Measurements from ENCODE around the gene SEMA3F. TPM values are rescaled to one million over a fixed set of nuclear protein-coding genes. Genes with fewer than 3 reads are reported as not detected.

The SEMA3F gene
- total and polyA plus RNA-seq, 8 donors: 1.4 to 8.8 (median 4.9) TPM

DNA sequence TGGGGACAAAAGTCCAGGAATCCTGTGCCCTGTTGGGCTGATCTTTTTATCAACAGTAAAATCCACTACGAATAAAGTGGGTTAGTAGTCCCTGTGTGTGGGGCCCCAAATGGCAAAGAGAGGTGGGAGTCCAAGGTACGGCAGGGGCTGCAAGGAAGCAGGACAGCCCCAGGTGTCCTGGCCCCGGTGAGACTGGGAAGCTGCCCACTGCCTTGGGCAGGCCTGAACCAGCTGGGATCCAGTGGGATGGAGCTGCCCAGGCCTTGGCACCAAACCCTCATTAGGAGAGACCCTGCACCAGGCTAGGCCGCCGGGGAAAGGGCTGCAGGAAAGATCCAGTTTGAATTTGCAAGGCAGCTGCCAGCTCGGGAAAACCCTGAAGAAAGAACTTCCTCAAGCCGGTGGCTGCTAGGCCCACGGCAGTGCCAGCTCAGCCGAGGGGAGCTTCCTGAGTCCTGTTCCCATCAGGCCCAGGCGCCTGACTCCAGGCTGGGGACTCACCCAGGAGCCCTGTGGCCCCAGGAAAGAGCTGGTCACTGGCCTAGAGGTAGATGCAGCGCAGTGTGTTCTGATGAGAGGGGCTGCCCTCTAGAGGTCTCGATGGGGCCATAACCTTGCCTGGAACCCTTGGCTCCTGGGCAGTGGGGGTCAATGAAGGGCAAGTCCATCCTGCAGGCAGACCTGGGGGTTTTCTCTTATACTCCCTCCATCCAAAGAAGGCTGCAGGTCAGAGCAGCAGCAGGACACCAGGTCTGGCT is 66.5 kb downstream of the SEMA3F start:
- intact Hi-C loops (cut with DNase I): no loop called here
- FAIRE-seq (no peak), DNase-seq (peak in 1 of 6 donors; percentile 67), ATAC-seq (peak; percentile 6 to 69 (median 43))
- Histone ChIP-seq H3K27ac (peak overlapping the region in 2 of 4 donors; percentile 19 to 28), H3K4me3 (no peak overlapping the region), H3K27me3 (no peaks in the 10 kb centered on the region), H3K9me3 (no peaks in the 10 kb centered on the region), H3K36me3 (peaks cover 0 to 18% (median 0%) of the 10 kb centered on the region in 3 donors), H3K4me1 (peaks cover 0 to 3% (median 0%) of the 10 kb centered on the region in 3 donors)
- TF ChIP-seq, protein P1, sequence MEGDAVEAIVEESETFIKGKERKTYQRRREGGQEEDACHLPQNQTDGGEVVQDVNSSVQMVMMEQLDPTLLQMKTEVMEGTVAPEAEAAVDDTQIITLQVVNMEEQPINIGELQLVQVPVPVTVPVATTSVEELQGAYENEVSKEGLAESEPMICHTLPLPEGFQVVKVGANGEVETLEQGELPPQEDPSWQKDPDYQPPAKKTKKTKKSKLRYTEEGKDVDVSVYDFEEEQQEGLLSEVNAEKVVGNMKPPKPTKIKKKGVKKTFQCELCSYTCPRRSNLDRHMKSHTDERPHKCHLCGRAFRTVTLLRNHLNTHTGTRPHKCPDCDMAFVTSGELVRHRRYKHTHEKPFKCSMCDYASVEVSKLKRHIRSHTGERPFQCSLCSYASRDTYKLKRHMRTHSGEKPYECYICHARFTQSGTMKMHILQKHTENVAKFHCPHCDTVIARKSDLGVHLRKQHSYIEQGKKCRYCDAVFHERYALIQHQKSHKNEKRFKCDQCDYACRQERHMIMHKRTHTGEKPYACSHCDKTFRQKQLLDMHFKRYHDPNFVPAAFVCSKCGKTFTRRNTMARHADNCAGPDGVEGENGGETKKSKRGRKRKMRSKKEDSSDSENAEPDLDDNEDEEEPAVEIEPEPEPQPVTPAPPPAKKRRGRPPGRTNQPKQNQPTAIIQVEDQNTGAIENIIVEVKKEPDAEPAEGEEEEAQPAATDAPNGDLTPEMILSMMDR (IDR thresholded peaks at IDR 0.05): peak in 1 of 4 donors; percentile 8
- WGBS, 2 donors: 39 to 40% methylated on average over 12 of the region's 12 CpGs

DNA sequence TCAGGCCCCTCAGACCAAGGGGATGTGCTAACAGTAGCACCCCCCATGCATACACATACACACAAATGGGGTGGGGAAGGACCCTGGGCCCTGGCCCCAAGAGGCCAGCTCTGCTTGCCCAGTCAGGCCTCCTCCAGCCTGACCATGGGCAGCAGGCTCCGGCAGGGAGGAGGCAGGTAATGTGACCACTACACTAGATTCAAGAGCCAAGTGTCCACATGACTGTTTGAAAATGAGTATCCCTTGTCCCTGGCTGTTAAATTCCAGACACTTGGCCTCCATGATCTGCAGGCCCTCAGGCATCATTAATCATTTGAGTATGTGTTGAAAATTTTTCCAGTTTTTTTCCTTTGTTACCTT is 67.0 kb downstream of the SEMA3F start:
- FAIRE-seq (no peak), ATAC-seq (no peak), DNase-seq (peak in 1 of 6 donors; percentile 43)
- Histone ChIP-seq H3K4me3 (no peak overlapping the region), H3K27me3 (no peaks in the 10 kb centered on the region), H3K4me1 (peaks cover 0 to 7% (median 0%) of the 10 kb centered on the region in 3 donors), H3K27ac (peak overlapping the region in 2 of 4 donors; percentile 19 to 28), H3K9me3 (no peaks in the 10 kb centered on the region), H3K36me3 (peaks cover 0 to 16% (median 0%) of the 10 kb centered on the region in 3 donors)
- TF ChIP-seq, protein P1 (IDR thresholded peaks at IDR 0.05): peak in 1 of 4 donors; percentile 1
- WGBS, 2 donors: 34 to 44% methylated on average over 1 of the region's 1 CpG
- intact Hi-C loops (cut with DNase I): no loop called here

DNA sequence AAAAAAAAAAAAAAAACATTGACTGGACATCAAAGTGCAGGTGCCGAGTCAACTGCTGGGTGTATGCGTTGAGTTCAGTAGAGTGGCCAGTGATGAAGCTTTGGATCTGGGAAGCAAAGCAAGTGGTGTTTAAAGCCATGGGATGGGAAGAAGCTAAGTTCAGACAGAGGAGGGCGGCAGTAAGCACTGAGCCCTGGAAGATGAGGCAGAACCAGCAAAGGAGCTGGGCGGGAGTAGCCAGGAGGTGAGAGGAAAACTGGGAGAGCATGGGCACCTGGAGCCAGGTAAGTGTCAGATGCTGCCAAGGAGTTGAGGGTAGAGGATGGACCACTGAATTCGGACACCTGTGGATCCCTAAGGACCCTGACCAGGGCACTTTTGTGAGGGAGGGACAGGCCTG is 69.5 kb downstream of the SEMA3F start:
- FAIRE-seq (no peak), DNase-seq (no peak), ATAC-seq (no peak)
- TF ChIP-seq, protein P1 (IDR thresholded peaks at IDR 0.05): no peak
- no peaks in the 10 kb centered on the region for H3K27me3 ChIP-seq
- H3K27ac ChIP-seq: no peak overlapping the region
- no peaks in the 10 kb centered on the region for H3K9me3 ChIP-seq
- intact Hi-C loops (cut with DNase I): loop anchor here in 2 of 3 donors (2.0 to 5.0 kb wide), 2 partner anchors 30 to 48 kb away; no protein-coding TSS in a partner anchor
- peaks cover 0 to 7% (median 7%) of the 10 kb centered on the region in 3 donors for H3K4me1 ChIP-seq
- H3K36me3 ChIP-seq: no peaks in the 10 kb centered on the region
- no peak overlapping the region for H3K4me3 ChIP-seq
- 56 to 74% methylated on average over 5 of the region's 5 CpGs for WGBS, 2 donors

DNA sequence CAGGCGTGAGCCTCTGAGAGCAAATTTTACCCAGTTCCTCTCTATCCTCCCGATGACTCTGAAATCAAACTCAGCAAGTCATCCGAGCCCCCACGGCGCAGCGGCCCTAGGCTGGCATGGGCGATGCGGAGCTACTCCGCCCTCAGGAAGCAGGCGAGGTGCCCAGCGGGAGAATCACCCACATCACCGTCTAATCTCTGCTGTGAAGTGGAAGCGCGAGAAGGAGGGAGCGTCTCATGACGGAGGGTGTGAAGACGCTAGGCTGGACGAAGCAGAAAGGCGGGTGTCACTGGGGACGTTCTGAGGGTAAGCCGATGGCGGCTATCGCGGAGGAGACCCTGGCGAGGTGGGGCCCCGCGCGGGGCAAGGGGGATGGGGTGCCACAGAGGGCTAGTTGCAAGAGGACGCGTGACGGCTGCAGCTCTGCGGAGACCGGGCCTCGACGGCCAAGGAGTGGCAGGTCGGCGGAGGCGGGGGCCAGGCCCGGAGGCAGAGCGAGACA is 71.8 kb downstream of the SEMA3F start:
- H3K27me3 ChIP-seq: no peaks in the 10 kb centered on the region
- peak overlapping the region; percentile 5 to 65 (median 52) for H3K4me3 ChIP-seq
- TF ChIP-seq, protein P1 (IDR thresholded peaks at IDR 0.05): no peak
- intact Hi-C loops (cut with DNase I): loop anchor here in 2 of 3 donors (2.0 to 5.0 kb wide), 2 partner anchors 32 to 45 kb away; no protein-coding TSS in a partner anchor
- FAIRE-seq: no peak
- ATAC-seq: peak; percentile 6 to 24 (median 8)
- H3K4me1 ChIP-seq: peaks cover 0 to 7% (median 4%) of the 10 kb centered on the region in 3 donors
- H3K36me3 ChIP-seq: no peaks in the 10 kb centered on the region
- no peaks in the 10 kb centered on the region for H3K9me3 ChIP-seq
- DNase-seq: no peak
- WGBS, 2 donors: 1 to 2% methylated on average over 40 of the region's 40 CpGs
- peak overlapping the region in 3 of 4 donors; percentile 13 to 32 (median 22) for H3K27ac ChIP-seq
